T47D (cell line): Measurements from ENCODE around the gene MPPED1.

Experiments
- DNase-seq, 2 experiments: peaks; one replicate each; pipeline versions ENCODE4 v3.0.0 to v3.0.0-alpha.2; 2011 to 2012; ENCODE audit warnings: low read depth in 1 of 2, low spot score in 1 of 2
- JUND ChIP-seq: IDR thresholded peaks from 2 replicates; pipeline ENCODE4 v1.6.1; 2012; ENCODE audit warnings: low read depth
- in situ Hi-C: cut with HindIII; loops from 2 replicates; pipeline ENCODE4 v1.10.0; 2016; ENCODE audit warnings: low sequenced_read_pairs, low pct_unique_long_range_greater_than_20kb

The MPPED1 gene

DNA sequence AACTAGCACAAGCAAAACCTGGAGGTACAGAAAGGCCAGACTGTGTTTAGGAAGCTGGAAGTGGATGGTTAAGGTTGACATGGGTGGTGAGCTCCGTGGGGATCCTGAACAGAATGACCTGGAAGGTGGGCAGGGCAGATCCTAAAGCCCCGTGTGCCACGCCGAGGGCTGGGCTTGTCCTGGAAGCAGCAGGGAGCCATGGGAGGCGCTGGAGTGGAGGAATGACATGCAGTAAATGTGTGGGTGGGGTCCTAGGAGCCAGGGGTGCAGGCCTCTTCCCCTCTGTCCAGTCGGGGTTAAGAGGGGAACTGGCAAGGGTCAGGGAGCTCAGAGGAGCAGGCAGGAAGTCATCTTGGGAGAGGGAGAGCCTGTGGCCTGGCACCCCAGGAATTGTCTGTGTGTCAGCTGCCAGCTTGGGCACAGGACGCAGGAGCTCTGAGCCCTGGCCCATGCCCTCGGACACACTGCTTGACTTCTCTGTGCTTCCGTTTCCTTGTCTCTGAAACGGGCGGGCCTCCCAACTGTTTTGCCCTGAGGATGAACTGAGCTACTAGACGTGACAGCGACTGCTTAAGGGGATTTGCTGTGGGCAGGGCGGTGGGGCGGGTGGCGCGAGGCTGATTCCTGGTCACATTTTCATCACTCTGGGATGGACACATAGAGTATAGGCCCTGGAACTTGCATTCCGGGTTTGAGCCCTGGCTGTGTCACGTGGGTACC lies 75.7 kb downstream of the MPPED1 start:
- in situ Hi-C loops = no loop called here
- no peak for TF ChIP-seq JUND

DNA sequence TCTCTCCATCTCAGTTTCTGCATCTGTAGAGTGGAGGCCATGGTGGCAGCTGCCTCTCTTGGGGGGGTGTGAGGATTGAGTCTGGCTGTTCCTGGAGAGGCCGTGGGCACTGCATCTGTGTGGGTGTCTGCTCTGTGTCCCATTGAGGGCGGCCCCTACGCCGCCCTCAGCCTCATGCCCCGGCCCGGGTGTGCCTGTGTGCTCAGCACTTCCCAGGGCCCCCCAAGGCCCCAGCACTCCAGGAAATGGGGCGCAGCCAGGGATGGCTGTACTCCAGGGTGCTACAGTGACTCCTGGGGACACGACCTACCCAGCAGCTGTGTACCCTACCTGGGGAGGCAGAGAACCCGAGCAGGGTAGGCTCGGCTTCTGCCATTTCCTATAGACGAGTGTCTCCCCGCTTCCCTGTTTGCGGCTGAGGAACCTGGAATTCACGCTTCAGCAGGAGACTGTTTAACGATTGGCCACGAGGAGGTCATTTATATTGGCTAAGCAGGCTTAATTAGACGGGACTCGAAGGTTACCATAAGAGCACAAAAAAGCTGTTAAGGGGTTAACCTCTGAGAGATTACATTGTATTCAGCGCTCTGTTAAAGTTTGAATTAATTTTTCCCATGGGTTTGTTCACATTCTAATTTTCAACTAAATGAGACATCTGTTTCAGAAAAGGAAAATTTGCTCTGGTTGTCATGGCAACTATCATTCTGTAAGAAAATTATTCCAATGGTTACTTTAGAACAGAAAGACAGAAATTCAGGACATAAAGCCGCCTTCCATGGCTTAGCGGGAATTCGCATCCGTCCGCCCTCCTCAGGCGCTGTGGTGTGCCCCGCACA lies 76.4 kb downstream of the MPPED1 start:
- no peak for DNase-seq
- no peak for TF ChIP-seq JUND
- in situ Hi-C loops = no loop called here

More for the DNA sequence above, 75.7 kb downstream of the MPPED1 start:
- no peak for DNase-seq

DNA sequence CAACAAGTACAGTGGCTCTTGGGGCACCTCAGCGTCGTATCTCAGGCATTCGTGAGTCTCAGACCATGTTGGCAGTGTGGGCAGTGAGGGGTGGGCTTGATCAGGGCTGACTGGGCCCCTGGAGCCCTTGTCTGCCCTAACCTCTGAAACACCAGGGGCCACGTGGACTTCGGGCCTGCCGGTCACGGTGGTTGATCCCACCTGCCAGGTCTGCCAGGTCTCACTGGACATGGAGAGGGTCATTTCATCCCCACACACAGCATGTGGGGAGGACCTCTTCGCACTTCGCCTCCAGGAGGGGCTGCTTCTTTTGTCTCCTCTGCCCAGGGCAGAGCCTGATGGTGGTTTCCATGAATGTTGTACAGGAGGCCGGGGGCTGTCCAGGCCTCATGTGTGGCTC lies 77.1 kb downstream of the MPPED1 start:
- in situ Hi-C loops = no loop called here
- DNase-seq = no peak

DNA sequence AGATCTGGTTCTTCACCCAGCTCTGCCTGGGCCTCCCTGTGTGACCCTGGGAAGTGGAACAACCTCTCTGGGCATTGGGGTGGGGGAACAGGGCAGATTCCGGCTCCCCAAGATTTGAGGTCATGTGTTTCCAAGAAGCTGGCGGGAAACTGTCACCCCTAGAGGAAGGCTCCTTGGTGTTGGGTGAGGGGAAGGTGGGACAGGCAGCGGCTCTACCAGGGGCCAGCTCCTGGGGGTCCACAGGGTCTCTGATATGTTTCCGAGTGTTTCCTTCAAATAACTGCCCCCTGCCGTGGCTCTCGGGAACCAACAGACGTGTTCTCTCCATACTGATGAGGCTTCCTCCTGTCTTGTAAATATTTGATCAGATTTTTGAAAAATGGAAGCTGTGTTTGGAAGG lies 78.5 kb downstream of the MPPED1 start:
- no peak for TF ChIP-seq JUND
- no peak for DNase-seq
- in situ Hi-C loops = no loop called here

More for the DNA sequence above, 77.1 kb downstream of the MPPED1 start:
- no peak for TF ChIP-seq JUND

DNA sequence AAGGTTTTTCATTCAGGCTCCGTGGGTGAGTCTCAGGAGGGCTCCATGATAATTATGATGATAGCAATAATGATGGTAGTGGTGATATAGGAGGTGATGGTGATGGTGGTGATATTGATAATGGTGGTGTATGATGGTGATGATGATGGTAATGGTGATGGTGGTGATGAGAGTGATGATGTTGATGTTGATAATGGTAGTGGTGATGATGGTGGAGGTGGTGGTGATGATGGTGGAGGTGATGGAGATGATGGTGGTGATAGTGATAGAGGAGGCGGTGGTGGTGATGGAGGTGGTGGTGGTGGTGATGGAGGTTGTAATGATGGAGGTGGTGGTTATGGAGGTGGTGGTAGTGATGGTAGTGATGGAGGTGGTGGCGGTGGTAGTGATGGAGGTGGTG lies 79.4 kb downstream of the MPPED1 start:
- in situ Hi-C loops = no loop called here
- TF ChIP-seq JUND = no peak

DNA sequence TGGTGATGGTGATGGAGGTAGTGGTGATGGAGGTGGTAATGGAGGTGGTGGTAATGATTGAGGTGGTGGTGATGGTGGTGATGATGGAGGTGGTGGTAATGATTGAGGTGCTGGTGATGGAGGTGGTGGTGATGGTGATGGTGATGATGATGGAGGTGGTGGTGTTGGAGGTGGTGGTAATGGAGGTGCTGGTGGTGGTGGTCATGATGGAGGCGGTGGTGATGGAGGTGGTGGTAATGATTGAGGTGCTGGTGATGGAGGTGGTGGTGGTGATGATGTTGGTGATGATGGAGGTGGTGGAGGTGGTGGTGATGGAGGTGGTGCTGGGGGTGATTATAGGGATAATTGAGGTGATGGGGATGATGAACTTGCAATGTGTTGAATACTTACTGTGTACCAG lies 79.9 kb downstream of the MPPED1 start:
- no peak for TF ChIP-seq JUND
- in situ Hi-C loops = no loop called here
- DNase-seq = no peak

More for the DNA sequence above, 79.4 kb downstream of the MPPED1 start:
- no peak for DNase-seq

DNA sequence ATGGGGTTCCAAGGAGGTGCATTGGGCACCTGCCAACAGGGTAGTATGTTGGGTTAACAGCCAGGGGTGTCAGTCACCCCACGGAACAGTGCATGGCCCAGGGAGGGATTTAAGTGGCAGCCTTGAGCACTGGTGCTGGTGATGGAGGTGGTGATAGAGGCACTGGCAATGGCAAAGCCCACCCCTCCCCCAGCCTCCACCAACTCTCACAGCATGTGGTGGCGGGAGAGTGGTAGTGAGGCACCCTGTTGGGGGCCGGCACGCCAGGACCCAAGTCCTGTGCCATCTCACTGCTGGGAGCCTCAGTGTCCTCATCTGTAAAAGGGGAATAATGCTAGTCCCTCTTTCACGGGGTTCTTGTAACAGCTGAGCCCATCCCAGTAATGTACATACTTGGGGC lies 81.5 kb downstream of the MPPED1 start:
- no peak for TF ChIP-seq JUND
- no peak for DNase-seq
- in situ Hi-C loops = no loop called here

DNA sequence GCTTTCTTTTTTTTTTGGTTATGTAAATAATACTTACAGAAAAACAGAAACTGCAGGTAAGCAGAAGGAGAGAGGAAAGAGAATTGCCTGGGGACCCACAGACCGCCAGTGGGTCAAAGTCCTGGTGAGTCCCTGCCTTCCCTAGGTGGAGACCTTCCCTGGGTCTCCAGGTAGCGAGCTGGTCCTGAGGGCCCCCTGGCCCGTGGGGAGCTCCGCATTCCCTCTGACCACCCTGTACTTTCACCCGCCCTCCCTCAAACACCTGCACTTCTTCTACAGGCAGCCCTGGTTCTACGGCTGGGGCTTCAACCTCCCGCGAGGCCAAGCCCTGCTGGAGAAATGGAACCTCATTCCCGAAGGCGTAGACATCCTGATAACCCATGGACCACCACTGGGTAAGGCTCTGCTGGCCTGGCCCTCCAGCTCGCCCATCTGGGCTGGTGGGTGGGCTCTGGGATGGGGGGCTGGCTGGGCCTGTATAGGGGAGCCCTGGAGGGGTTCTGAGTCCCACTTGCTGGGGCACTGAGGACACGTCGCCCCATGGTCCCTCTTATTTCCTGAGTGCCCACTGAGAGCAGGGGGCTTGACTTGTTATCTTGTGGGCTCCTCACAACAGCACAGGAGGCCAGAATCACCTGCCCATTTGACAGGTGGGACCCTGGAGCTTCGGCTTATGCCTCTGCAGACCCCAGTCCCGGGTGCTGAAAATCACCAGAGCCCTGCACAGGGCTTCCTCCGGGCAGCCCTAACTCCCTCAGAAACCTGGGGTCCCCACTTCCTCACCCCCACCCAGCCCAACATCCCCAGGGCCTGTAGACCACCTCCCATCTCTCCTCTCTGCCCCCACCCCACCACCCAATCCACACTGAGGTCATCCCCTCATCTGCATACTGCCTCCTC lies 86.4 kb downstream of the MPPED1 start:
- TF ChIP-seq JUND = no peak
- in situ Hi-C loops = no loop called here
- DNase-seq = no peak

DNA sequence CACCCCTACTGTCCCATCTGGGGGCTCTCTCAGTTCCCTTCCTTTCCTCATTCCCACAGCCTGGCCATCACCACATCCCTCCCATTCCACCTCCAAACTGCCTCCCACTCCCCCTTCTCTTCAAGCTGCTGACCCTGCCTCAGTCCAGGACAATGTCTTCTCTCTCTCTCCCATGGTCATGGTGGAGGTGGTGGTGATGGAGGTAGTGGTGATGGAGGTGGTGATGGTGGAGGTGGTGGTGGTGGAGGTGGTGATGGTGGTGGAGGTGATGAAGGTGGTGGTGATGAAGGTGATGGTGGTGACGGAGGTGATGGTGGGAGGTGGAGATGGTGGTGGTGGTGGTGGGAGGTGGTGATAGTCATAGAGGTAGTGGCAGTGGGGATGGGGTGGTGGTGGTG lies 87.0 kb downstream of the MPPED1 start:
- DNase-seq = no peak
- in situ Hi-C loops = no loop called here
- TF ChIP-seq JUND = no peak

DNA sequence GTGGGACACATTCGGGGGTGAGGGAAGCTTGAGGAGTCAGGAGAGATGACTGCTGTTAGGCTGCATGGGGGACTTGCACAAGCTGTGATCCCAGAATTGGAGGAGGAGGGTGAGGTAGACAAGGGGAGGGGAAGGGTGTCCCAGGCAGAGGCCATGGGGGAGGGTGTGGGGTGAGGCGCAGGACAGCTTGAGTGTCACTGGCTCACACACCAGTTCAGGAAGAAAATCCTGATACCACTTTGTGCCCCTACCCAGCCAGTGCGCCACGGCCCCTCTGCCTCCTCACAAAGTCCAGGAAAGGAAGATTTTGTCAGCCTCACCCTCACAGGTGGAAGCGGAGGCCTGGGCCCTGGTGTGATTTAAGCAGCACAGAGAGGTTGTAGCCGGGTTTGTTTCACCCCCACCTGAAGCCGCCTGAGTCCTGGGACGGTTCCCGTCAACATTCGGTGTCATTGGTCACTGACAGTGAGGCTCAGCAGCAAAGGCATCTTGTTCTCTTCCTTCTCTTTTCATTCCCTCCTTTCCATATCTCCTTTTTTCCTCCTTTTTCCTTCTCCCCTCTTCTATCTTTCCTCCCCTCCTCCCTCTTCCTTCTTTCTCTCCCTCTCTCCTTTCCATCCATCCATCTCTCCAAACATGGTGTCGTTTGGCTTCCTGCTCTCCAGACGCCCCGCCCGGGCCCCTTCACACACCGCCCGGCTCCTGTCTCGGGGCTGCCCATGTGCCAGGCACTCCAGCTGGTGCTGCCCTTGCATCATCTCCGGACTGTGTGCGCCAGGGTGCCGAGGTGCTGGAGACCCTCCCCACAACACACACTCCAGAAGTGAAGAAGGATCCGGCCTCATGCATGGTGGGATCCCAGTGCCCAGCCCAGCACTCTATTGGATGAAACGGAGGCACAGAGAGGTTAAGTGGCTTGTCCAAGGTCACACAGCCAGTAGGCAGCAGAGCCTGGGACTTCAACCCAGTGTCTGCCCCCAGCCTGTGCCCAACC lies 89.3 kb downstream of the MPPED1 start:
- no peak for DNase-seq
- no peak for TF ChIP-seq JUND
- in situ Hi-C loops = no loop called here

DNA sequence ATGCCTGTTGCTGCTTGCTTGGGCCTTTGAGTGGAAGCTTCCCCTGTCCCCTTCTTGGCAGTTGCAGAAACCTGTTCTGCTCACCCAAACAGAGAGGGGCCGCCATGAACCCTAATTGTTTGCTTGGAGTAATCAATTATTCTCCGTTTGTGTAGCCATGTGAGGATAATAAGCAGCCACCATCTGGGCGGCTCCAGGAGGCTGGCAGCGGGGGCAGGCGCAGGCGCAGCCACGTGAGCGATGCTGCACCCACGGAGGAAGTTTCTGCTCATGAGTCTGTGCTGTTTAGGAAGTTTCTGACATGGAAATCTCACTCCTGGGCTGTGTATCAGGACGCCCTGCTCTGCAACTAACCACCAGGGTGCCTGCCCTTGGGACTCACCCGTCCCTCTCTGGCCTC lies 90.1 kb downstream of the MPPED1 start:
- in situ Hi-C loops = no loop called here
- no peak for DNase-seq
- TF ChIP-seq JUND = no peak

DNA sequence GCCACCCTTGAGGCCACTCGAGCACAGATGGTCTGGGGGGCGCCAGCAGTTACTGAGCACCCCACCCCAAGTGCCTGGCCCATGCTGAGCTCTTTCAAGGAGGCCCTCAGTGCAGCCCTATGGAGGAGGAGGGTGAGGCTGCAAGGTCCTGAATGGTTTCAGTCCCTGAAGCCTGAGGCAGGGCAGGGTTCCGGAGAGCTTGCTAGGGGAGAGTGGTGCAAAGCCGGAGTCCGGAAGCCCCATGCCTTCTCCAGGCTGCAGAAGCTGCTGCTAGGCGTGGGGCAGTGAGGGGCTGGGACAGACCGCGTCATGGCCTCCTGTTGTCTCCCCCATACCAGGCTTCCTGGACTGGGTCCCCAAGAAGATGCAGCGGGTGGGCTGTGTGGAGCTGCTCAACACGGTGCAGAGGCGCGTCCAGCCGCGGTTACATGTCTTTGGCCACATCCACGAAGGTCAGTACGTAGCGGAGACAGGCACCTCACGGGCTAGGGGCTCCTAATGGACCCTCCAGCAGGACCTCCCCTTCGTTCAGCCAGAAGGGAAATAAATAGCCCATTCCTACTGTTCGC lies 90.6 kb downstream of the MPPED1 start:
- in situ Hi-C loops = no loop called here

More for the DNA sequence above, 90.6 kb downstream of the MPPED1 start:
- no peak for TF ChIP-seq JUND
- DNase-seq = no peak
